Measurements from ENCODE around the gene CDR2.

Gene CDR2

GRCh38 chr16:22335668-22336246, 38.7 kb downstream of the CDR2 start:
- no peak overlapping the region for H3K4me3 ChIP-seq (ENCODE audit: extremely low read depth, insufficient read depth, low read length, poor library complexity, severe bottlenecking)
- 95% methylated on average over 2 of the region's 3 CpGs for WGBS, 2 experiments (ENCODE audit: insufficient coverage in 2 of 2)
- no peaks in the 10 kb centered on the region for H3K9me3 ChIP-seq (ENCODE audit: control insufficient read depth, low read length)
- H3K27ac ChIP-seq (ENCODE audit: low read depth, low read length, severe bottlenecking): no peak overlapping the region
- H3K4me1 ChIP-seq (ENCODE audit: control insufficient read depth, insufficient read depth, low read length, poor library complexity, severe bottlenecking): no peaks in the 10 kb centered on the region
- H3K36me3 ChIP-seq (ENCODE audit: control insufficient read depth, insufficient read depth, low read length): peaks cover 60% of the 10 kb centered on the region

DNA sequence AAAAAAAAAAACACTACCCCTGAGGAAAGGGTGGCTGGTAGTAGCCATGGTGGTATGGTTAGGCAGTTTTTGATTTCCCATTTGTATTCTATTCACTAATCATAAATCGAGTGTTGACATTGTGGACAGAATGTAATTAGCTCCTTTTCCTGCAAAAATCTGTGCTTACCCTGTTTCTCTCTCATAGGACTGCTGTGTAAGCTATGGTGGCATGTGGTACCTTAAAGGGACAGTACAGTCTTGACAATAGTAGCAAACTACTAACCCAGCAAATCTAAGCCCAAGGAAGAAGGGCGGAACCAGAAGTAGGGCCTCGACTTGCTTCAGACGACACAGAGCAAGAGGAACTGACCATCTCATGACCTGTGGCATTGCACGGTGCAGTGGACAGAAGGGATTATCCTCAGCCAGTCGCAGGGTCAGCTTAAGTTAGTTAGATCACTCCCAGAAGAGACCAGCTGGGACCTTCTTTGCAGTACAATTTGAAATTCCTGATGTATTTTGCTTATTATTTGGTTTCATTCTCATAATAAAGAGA, 40.9 kb downstream of the CDR2 start:
- Histone ChIP-seq H3K4me1 (ENCODE audit: control insufficient read depth, insufficient read depth, low read length, poor library complexity, severe bottlenecking) (no peaks in the 10 kb centered on the region), H3K9me3 (ENCODE audit: control insufficient read depth, low read length) (no peaks in the 10 kb centered on the region), H3K36me3 (ENCODE audit: control insufficient read depth, insufficient read depth, low read length) (peaks cover 77% of the 10 kb centered on the region), H3K27ac (ENCODE audit: low read depth, low read length, severe bottlenecking) (no peak overlapping the region), H3K4me3 (ENCODE audit: extremely low read depth, insufficient read depth, low read length, poor library complexity, severe bottlenecking) (no peak overlapping the region)
- WGBS, 2 experiments (ENCODE audit: insufficient coverage in 2 of 2): 80 to 96% methylated on average over 4 to 5 of the region's 6 CpGs

DNA sequence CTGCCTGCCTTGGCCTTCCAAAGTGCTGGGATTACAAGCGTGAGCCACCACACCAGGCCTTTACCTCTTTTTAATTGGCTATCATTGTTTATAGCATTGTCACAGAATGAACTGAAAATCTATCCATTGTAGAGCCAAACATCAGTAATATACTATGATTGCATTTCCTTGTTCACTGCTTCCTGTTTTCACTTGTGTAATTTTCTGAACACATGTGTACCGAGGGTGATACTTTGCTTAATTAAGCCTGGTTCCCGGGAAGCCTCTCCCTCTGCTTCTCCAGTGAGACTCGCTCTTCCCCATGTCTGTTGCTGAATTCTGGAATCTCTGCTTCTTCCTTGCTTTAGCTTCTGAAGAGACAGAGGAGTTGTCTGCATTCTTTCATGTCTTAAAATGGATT, 44.1 kb downstream of the CDR2 start:
- H3K4me3 ChIP-seq (ENCODE audit: extremely low read depth, insufficient read depth, low read length, poor library complexity, severe bottlenecking): no peak overlapping the region
- peaks cover 90% of the 10 kb centered on the region for H3K36me3 ChIP-seq (ENCODE audit: control insufficient read depth, insufficient read depth, low read length)
- no peak overlapping the region for H3K27ac ChIP-seq (ENCODE audit: low read depth, low read length, severe bottlenecking)
- H3K9me3 ChIP-seq (ENCODE audit: control insufficient read depth, low read length): no peaks in the 10 kb centered on the region
- WGBS, 2 experiments (ENCODE audit: insufficient coverage in 2 of 2): 97 to 100% methylated on average over 3 of the region's 4 CpGs
- no peaks in the 10 kb centered on the region for H3K4me1 ChIP-seq (ENCODE audit: control insufficient read depth, insufficient read depth, low read length, poor library complexity, severe bottlenecking)

DNA sequence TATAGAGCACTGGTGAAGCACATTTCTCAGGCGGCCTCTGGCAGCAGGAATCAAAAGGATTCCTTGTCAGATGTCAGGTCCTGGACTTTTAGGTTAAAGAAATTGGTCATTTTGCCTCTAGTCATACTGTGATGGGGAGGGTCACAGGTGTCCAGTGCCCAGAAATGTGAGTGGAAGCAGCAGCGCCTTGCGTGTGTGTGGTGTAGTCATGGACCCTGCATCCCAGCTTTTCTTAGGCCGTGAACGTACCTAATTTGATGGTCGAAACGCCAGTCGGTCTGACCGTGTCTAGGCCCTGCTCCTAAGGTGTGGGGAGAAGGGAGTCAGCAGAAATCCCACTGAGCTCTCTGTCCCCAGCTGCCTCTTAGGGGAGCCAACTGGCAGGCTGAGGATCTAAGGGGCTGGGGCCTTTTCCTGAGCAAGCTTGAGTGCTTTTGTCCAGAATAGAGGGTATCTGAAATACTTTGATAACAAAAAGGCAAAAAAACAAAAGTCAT, 45.2 kb downstream of the CDR2 start:
- peaks cover 90% of the 10 kb centered on the region for H3K36me3 ChIP-seq (ENCODE audit: control insufficient read depth, insufficient read depth, low read length)
- no peaks in the 10 kb centered on the region for H3K4me1 ChIP-seq (ENCODE audit: control insufficient read depth, insufficient read depth, low read length, poor library complexity, severe bottlenecking)
- H3K27ac ChIP-seq (ENCODE audit: low read depth, low read length, severe bottlenecking): no peak overlapping the region
- WGBS, 2 experiments (ENCODE audit: insufficient coverage in 2 of 2): 87 to 96% methylated on average over 9 of the region's 9 CpGs
- no peaks in the 10 kb centered on the region for H3K9me3 ChIP-seq (ENCODE audit: control insufficient read depth, low read length)
- no peak overlapping the region for H3K4me3 ChIP-seq (ENCODE audit: extremely low read depth, insufficient read depth, low read length, poor library complexity, severe bottlenecking)

DNA sequence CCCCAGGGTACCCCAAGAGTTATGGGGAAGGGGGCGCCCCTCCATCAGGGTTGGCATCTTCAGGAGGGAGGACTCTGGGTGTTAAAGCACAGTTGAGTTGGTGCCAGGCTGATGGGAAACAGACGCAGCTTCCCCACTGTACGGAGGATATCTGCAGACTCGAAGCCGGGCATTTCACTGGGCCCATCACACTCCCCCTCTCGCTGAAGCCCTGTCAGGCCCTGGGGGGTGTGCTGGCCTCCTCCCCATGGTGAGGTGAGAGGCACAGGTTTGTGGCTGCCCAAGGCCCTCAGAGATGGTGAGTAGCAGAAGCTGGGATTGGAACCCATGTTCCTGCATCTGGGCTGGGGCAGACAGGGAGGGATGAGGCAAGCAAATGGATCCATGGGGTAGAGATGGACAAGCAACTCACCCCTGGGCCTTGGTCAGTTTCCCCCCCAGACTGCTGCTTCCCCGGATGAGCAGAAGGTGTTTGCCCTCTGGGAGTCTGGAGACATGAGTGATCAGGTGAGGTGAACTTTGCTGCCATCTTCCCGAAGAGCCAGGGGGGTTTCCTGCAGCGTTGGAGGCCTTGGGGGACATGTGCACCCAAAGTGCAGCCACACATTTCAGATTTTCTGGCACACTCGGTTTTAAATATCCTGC, 46.2 kb downstream of the CDR2 start:
- Histone ChIP-seq H3K4me1 (ENCODE audit: control insufficient read depth, insufficient read depth, low read length, poor library complexity, severe bottlenecking) (no peaks in the 10 kb centered on the region), H3K36me3 (ENCODE audit: control insufficient read depth, insufficient read depth, low read length) (peaks cover 89% of the 10 kb centered on the region), H3K4me3 (ENCODE audit: extremely low read depth, insufficient read depth, low read length, poor library complexity, severe bottlenecking) (no peak overlapping the region), H3K27ac (ENCODE audit: low read depth, low read length, severe bottlenecking) (no peak overlapping the region), H3K9me3 (ENCODE audit: control insufficient read depth, low read length) (no peaks in the 10 kb centered on the region)
- WGBS, 2 experiments (ENCODE audit: insufficient coverage in 2 of 2): 94 to 96% methylated on average over 6 to 9 of the region's 10 CpGs

DNA sequence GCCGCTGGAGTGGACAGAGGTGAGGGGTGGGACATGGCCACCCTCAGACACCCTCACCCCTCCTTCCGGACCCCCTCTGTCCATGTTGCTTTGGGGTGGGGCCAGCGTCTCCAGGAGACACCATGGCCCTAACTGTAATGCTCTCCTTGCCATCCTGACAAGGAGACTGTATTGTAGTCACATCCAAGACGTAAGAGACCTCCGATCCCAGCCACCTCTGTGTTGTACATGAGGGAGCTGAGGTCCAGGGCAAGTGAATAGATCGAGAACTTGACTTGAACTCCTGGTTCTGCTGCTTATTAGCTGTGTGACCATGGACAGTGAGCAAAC, 47.0 kb downstream of the CDR2 start:
- no peaks in the 10 kb centered on the region for H3K9me3 ChIP-seq (ENCODE audit: control insufficient read depth, low read length)
- no peak overlapping the region for H3K27ac ChIP-seq (ENCODE audit: low read depth, low read length, severe bottlenecking)
- H3K4me1 ChIP-seq (ENCODE audit: control insufficient read depth, insufficient read depth, low read length, poor library complexity, severe bottlenecking): no peaks in the 10 kb centered on the region
- H3K4me3 ChIP-seq (ENCODE audit: extremely low read depth, insufficient read depth, low read length, poor library complexity, severe bottlenecking): no peak overlapping the region
- H3K36me3 ChIP-seq (ENCODE audit: control insufficient read depth, insufficient read depth, low read length): peaks cover 90% of the 10 kb centered on the region
- WGBS, 2 experiments (ENCODE audit: insufficient coverage in 2 of 2): 99 to 100% methylated on average over 6 of the region's 6 CpGs

DNA sequence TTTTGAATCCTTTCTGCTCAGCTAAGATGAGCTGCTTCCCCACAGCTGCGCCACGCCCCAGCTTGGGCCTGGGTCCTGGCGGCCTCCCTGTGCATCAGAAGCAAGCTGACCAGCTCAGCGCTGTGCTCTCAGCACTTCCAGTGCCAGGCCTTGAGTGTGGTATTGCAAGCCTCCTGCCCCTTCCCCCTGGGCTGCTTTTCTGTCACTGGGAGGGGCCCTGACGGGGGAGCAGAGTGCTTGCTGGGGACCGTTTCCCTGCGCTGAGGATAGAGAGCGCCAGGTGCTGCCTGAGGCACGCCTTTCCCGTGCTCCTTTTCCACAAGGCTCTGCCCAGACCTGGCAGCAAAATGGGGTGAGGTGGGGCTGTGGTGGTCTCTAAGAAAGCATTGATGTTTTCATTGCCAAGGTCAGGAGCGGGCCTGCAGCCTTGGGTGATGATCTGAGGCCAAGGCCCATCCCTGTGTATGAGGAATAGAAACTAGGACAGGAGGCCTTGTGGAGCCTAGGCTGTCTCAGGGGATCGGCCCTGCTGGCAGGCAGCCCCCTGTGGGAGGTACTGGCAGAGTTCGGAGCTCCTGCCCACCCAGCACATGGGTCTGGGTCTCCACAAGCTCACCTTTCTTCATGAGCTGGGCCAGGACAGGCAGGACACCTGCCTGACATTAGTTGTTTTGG, 47.5 kb downstream of the CDR2 start:
- Histone ChIP-seq H3K4me1 (ENCODE audit: control insufficient read depth, insufficient read depth, low read length, poor library complexity, severe bottlenecking) (no peaks in the 10 kb centered on the region), H3K4me3 (ENCODE audit: extremely low read depth, insufficient read depth, low read length, poor library complexity, severe bottlenecking) (no peak overlapping the region), H3K27ac (ENCODE audit: low read depth, low read length, severe bottlenecking) (no peak overlapping the region), H3K9me3 (ENCODE audit: control insufficient read depth, low read length) (no peaks in the 10 kb centered on the region), H3K36me3 (ENCODE audit: control insufficient read depth, insufficient read depth, low read length) (peaks cover 89% of the 10 kb centered on the region)
- 97 to 99% methylated on average over 11 to 13 of the region's 13 CpGs for WGBS, 2 experiments (ENCODE audit: insufficient coverage in 2 of 2)

DNA sequence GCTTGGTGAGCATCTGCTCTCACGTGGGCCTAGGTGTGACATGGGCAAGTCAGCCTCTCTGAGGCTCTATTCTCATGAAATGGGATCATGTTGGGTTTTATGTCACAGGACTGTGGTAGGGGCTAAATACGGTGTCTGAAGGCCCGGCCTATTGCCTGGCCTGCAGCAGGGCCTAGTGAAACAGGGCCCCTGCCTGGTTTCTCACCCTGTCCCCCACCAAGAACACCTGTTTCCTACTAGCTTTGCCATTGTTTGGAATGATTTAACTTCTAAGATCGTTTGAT, 48.1 kb downstream of the CDR2 start:
- H3K9me3 ChIP-seq (ENCODE audit: control insufficient read depth, low read length): no peaks in the 10 kb centered on the region
- peaks cover 89% of the 10 kb centered on the region for H3K36me3 ChIP-seq (ENCODE audit: control insufficient read depth, insufficient read depth, low read length)
- 94% methylated on average over 3 to 4 of the region's 4 CpGs for WGBS, 2 experiments (ENCODE audit: insufficient coverage in 2 of 2)
- H3K4me3 ChIP-seq (ENCODE audit: extremely low read depth, insufficient read depth, low read length, poor library complexity, severe bottlenecking): no peak overlapping the region
- no peak overlapping the region for H3K27ac ChIP-seq (ENCODE audit: low read depth, low read length, severe bottlenecking)
- H3K4me1 ChIP-seq (ENCODE audit: control insufficient read depth, insufficient read depth, low read length, poor library complexity, severe bottlenecking): no peaks in the 10 kb centered on the region

GRCh38 chr16:22325598-22326368, 48.6 kb downstream of the CDR2 start:
- Histone ChIP-seq H3K36me3 (ENCODE audit: control insufficient read depth, insufficient read depth, low read length) (peaks cover 87% of the 10 kb centered on the region), H3K9me3 (ENCODE audit: control insufficient read depth, low read length) (no peaks in the 10 kb centered on the region), H3K4me3 (ENCODE audit: extremely low read depth, insufficient read depth, low read length, poor library complexity, severe bottlenecking) (no peak overlapping the region), H3K27ac (ENCODE audit: low read depth, low read length, severe bottlenecking) (no peak overlapping the region), H3K4me1 (ENCODE audit: control insufficient read depth, insufficient read depth, low read length, poor library complexity, severe bottlenecking) (no peaks in the 10 kb centered on the region)
- WGBS, 2 experiments (ENCODE audit: insufficient coverage in 2 of 2): 94 to 95% methylated on average over 31 to 40 of the region's 46 CpGs

DNA sequence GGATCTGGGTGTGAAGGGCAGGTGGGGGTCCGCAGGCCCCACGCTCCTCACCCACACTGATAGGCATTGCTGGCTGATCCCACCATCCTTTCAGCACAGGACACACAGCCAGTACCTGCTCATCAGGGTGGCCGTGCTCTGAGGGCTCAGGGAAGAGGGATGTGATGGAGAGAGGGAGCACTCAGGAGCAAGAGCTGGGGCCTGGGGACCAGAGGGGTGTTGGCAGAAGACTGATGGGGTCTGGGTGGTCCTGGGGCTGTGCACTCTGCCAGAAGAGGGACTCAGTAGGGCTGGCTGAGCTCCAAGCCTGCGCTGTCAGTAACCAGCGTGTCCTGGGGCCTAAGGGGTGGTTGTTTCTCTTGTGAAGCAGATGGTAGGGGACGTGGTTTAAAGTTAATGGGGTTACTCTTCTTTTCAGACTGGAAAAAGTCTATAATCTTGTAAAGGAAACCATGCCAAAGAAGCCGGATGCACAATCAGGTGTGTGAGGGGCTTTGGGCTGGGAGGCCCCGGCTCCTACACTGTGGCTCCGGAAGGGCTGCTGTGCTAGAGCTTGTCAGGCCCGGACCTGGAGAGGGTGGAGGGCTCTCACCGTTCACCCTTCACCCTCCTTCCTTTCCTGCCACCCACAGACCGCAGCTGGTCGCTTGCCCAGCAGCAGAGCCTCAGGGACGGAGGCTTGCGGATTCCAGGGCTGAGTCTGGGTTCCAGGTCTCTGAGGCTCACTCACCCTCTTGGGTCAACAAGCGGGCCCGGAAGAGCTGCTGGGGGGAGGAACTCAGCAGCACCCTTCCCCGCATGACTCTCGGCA, 49.4 kb downstream of the CDR2 start:
- no peaks in the 10 kb centered on the region for H3K4me1 ChIP-seq (ENCODE audit: control insufficient read depth, insufficient read depth, low read length, poor library complexity, severe bottlenecking)
- 94 to 97% methylated on average over 14 to 15 of the region's 19 CpGs for WGBS, 2 experiments (ENCODE audit: insufficient coverage in 2 of 2)

More for the DNA sequence above, 49.4 kb downstream of the CDR2 start:
- H3K36me3 ChIP-seq (ENCODE audit: control insufficient read depth, insufficient read depth, low read length): peaks cover 84% of the 10 kb centered on the region
- no peak overlapping the region for H3K4me3 ChIP-seq (ENCODE audit: extremely low read depth, insufficient read depth, low read length, poor library complexity, severe bottlenecking)
- no peak overlapping the region for H3K27ac ChIP-seq (ENCODE audit: low read depth, low read length, severe bottlenecking)
- no peaks in the 10 kb centered on the region for H3K9me3 ChIP-seq (ENCODE audit: control insufficient read depth, low read length)
